ENCODE measurements around the gene PLXNC1.
A peak's percentile ranks its signal among the peaks of the same experiment; 100 is the strongest.

Gene PLXNC1

DNA sequence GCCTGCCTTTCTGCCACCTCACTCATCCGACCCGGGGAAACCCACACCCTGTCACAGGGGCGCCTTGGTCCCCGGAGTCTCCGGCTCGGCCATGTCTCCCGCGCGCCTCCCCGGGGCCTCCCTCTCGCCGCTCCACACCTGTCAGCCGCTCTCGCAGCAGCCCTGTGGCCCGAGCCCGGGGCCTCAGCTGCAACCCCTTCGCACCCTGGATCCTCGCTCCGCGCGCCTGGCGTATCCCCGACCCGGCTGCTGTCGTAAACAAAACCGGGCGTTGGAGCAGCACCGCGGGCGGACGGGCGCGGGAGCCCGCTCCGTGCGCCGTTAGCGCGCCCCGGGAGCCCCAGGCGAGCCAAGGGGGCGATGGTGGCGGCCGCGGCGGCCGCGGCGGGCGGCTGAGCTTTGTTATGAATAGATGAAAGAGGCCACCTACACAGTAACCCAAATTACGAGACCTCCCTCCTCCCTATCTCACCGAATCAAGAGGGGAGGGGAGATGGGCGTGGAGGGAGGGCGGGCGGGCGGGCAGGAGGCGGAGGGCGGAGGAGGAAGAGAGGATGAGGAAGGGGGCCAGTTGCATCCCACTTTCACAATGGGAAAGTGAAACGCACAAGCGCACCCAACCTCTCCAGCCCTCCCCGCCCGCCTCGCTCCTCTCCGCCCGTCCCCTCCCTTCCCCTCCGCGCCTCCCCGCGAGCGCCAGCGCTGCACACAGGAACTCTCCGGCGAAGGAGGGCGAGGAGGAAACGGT, at the start of gene PLXNC1:
Gene PLXNC1, plus strand, starts transcription at position 587 of the 748 bp plus-strand sequence. CDS start 395 bp downstream, outside the sequence.
- peak; percentile 35 to 59 for DNase-seq (ENCODE audit: low read depth in 2 of 2)

DNA sequence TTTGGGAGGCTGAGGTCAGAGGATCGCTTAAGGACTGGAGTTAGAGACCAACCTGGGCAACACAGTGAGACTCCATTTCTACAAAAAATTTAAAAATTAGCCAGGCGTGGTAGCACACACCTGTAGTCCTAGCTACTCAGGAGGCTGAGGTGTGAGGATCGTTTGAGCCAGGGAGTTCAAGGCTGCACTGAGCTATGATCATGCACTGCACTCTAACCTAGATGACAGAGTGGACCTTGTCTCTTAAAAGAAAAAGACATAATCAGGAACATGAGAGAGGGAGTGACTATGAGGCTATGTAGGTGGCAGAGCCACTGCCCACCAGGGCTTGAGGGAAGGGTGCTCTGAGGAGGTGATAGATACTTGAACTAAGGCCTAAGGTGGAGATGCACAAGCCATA, 49.2 kb upstream of the PLXNC1 start:
- DNase-seq (ENCODE audit: low read depth in 2 of 2), result no peak

DNA sequence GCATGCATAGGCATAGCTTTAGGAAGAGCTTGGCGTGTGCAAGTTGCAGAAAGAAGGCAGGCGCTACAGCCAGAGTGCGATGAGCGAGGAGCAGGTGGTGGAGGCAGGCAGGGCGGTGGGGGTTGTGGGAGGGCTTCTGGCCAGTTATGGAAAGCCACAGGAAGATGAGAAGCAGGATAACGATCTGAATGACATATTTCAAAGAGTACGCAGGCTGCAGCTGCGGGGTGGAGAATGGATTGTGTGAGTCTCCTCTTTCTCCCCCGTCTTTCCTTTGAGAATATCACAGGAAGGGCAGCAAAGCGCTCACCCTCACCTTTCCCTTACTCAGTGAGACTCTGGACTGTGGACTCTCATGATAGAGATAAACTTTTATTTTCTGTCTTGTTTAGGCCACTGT, 48.7 kb upstream of the PLXNC1 start:
- no peak for DNase-seq (ENCODE audit: low read depth in 2 of 2)

DNA sequence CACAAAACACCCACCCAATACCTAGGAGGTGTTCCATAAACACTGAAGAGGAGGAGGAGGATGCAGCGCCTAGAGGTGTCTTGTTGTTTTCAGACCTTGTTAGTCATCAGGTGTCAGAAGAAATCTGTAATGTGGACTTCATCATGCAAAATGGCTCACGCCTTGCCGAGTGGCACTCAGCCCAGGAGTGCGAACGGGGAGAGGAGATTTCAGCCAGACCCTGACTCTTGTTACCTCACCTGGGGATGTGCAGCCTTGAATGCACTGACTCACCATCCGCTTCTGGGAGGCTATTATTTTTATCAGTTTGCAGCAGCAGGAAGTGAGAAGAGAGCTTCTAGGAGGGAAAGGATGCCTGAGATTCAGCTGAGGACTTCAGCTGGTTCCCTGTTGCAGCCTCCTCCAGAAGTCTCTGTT, 48.2 kb upstream of the PLXNC1 start:
- no peak for DNase-seq (ENCODE audit: low read depth in 2 of 2)

DNA sequence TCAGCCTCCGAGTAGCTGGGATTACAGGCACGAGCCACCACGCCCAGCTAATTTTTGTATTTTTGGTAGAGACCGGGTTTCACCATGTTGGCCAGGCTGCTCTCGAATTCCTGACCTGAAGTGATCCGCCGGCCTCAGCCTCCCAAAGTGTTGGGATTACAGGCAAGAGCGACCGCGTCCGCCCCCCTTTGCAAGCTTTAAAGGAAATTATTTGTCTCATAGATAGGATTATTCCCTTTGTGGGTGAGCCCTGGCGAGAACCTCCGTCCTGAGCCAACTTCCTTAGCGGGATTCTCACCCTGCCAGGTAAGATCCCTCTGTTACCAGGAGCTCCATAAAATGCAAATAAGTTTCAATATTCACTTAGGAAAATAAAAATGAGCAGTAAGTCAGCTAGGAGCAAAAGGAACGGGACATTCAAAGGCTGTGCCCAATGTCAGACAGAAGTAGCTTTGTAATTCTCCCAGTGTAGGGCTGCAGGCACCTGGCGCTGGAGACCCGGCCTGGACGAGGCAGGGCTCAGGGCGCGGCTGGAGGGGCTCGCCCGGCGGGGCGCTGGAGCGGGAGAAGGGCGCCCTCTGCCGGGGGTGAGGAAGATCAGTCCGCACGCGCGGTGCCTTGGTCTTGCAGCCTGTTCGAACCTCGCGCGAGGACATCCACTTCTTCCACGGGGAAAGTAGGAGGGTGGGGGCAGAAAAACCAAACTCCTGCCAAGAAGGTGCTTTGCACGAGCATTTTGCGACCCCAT, 47.2 kb upstream of the PLXNC1 start:
- peak; percentile 63 to 69 for DNase-seq (ENCODE audit: low read depth in 2 of 2)

DNA sequence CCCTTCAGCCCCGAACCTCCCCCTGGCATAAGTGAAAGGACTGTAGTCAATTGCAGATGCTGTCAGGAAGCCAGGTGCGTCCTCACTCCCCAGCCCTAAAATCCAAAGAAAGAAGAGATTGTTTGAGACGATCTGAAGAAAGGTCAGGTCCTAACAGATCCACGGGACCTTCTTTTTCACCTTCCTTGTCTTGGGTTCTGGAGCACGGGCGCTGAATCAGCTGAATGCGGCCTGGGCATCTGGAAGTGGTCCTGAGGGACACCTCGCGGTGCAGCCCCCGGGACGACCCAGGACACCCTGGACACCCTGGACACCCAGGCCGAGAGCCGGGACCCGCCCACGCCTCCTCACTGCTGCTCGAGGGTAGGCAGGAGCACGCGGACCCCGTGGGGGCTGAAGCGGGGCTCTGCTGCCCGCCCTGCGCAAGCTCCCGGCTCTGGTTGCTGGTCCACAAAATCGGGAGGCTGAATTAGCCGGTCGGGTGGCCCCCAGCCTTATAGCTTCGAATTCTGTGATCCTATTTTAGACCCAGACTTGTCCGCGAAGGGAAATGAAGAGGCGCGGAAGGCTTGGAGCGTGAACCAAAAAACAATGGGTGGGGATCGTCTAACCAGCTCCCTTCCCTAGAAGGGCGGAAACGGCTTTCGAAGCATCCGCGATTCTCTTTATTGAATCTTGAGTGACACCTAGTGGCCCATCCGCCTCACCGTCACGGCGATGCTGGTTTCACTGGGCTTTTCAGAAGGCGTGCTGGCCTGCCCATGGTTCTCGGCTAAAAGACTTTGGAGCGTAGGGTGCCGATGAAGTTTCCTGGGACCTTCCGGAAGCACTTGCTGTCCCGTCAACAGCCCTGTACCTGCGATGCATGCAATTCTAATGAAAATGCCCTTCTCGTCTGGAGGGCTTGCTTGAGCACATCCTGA, 46.4 kb upstream of the PLXNC1 start:
- peak; percentile 76 to 80 for DNase-seq (ENCODE audit: low read depth in 2 of 2)

DNA sequence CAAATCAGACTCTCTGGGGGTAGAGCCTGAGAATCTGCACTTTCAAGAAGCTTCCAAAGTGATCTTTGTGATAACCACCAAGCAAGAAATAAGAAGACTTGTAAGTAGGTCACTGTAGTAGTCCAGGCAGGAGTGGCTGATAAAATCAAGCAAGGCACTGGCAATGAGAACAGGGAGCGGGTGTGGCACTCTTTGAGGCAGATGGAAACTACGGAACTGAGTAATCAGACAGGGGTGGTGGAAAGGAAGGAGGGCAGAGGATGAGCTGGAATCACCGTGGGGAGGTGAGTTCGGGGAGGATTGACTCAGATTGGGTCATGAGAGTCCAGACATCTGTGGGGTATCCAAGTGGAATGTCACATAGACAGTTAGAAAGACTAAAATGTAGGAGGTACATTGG, 44.4 kb upstream of the PLXNC1 start:
- no peak for DNase-seq (ENCODE audit: low read depth in 2 of 2)

DNA sequence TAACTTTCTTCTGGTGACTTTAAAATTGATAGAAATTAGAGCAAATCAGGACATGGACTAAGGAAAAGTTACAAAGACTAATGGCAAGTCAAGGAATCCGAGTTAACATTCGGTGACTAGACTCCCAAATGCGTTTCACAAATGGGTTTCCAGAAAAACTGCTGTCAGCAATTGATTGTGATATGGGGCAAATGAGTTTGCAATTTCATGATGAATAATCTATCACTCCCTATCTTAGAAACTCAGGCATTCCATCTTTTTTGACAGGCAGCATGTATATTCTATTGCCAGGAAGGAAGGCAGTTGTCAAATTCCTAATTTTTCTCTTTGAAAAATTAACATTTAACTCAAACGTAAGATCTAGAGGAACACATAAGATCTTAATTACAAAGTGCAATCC, 40.5 kb upstream of the PLXNC1 start:
- DNase-seq (ENCODE audit: low read depth in 2 of 2), result no peak

DNA sequence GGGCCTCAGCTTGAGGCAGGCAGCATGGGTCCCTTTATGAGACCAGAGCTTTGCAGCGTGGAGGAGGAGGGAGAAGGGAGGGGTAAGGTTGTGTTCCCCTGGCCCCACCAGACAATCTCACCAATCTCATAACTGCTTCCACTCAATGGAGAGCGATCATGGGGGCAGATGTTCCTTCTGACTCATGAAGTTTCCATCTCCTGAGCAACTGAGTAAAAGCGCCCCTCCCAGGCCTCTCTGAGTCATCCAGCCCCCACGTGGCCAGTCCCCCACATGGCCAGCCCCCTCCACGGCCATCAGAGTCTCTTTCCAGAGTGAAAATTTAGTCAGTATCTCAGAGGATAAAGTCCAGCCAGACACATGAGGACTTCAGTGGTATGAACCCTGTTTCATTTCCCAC, 39.2 kb upstream of the PLXNC1 start:
- DNase-seq (ENCODE audit: low read depth in 2 of 2), result peak in 1 of 2 donors; percentile 38

DNA sequence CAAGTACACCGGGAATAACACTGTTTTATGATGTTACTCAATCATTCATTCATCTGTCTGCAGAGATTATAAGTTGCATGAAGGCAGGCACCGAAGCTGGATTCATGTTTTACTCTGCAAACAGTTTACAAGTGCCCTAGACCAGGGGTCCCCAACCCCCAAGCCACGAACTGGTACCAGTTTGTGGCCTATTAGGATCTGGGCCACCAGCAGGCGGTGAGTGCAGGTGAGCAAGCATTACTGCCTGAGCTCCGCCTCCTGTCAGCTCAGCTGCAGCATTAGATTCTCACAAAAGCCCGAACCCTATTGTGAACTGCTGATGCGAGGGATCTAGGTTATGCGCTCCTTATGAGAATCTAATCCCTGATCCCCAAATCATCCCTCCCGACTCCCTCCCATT, 38.1 kb upstream of the PLXNC1 start:
- no peak for DNase-seq (ENCODE audit: low read depth in 2 of 2)

DNA sequence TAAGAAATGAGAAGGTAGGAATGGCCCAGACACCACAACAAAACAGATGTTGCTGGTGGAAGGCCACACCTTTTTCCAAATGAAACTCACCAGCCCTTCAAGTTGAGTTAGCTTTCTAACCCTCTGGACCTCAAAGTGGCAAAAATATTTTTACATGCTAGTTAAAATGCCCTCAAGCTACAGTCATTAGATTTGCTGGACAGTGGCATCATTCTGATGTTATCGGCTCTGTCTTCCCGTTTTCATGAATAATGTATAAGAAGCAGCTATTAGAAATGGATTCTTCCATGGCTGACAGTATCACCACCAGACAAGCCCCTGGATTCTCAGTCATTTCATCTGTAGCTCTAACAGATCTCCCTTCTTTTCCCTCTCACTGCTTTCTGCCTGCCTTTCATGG, 37.1 kb upstream of the PLXNC1 start:
- DNase-seq (ENCODE audit: low read depth in 2 of 2), result no peak

DNA sequence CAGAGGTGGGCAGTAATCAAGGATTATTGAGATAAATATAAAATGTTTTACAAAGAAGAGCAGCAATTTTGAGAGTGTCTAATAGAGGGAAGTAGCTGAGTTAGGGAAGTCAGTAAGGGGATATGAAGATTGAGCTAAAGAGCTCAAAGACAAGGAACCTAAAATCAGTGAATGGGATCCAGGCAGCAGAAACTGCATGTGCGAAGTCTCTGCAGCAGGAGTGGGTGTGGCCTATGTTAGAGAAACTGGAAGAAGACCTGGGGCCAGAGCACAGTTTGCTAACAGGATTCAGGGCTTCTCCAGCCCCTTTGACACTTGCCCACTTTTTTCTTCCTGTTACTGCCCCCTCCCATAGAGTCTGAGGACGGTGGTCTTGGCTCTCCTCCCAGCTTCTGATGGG, 36.3 kb upstream of the PLXNC1 start:
- DNase-seq (ENCODE audit: low read depth in 2 of 2), result no peak

DNA sequence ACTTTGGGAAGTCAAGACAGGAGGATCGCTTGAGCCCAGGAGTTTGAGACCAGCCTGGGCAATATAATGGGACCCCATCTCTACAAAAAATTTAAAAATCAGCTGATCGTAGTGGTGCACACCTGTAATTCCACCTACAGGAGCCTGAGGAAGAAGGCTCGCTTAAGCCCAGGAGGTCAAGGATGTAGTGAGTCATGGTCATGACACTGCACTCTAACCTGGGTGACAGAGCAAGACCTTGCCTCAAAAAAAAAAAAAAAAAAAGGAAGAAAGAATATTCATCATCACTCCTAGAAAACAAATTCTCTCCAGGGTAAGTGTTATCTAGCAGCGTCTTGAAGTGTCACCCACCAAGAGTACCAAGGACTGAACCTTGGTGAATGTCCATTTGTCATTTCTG, 34.2 kb upstream of the PLXNC1 start:
- no peak for DNase-seq (ENCODE audit: low read depth in 2 of 2)

DNA sequence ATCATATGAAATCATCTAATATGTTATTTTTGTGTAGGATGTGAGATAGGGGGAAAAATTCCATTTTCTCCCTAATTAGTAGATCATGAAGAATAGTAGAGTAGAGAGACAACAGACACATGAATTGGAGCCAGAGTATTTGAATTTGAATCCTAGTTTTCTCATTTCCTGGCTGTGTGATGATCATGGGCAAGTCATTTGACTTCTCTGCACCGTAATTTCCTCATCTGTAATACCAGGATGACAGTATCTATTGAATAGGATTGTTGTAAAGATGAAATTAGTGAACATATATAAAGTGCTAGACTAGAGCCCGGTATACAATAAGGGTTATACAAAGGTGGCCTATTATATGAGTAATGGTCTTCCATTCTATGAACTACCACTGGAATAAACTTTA, 32.2 kb upstream of the PLXNC1 start:
- no peak for DNase-seq (ENCODE audit: low read depth in 2 of 2)

DNA sequence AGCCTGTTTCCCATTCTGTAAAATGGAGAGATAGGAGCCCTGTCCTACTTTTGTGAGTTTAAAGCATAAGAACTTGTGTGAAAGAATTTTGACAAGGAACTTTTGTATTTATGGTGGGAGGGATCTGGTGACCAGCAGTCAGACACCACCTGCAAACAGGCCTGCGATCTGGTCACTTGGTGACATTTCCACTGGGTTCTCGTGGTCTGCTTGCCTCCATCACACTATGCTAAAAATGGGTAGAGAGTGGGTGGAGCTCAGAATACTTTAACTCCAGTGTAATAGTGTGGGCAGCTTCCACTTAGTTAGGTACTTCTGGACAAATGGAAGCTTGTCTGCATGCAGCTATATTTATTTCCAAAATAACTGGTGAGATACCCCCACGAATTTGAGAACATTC, 26.5 kb upstream of the PLXNC1 start:
- DNase-seq (ENCODE audit: low read depth in 2 of 2), result no peak

DNA sequence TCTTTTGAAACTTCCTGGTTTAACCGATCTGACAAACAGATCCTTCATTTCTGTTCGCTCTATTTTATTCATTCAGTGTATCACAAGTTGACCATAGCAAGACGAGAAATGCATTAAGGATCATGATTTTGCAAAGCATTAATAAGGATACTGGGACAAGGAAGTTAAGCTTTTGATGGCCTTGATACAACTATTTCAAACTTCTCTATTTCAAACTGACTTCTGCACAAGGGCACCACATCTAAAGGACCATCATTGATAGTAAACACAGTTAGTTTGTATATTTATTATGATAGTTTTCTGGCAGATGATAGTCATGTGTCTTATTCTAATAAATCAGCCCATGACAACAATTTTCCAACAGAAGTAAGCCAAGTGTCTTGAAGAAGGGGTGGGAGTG, 25.8 kb upstream of the PLXNC1 start:
- DNase-seq (ENCODE audit: low read depth in 2 of 2), result no peak

DNA sequence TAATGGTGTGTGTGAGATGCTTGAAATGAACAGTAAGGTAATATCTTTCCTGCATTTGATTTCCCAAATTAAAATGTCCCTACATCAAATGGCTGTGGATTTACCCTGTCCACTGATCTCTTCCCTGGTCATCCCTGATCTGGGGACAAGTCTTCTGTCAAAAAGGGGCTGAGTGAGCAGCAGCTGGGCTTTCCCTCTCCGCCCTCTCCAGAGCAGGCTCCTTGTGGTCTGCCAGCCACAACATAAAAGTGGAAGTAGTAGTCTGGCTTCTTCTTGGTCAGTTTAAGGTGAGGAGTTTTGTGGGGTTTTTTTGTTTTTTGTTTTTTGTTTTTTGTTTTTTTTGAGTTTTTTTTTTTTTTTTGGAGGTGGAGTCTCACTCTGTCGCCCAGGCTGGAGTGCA, 25.2 kb upstream of the PLXNC1 start:
- DNase-seq (ENCODE audit: low read depth in 2 of 2), result no peak

DNA sequence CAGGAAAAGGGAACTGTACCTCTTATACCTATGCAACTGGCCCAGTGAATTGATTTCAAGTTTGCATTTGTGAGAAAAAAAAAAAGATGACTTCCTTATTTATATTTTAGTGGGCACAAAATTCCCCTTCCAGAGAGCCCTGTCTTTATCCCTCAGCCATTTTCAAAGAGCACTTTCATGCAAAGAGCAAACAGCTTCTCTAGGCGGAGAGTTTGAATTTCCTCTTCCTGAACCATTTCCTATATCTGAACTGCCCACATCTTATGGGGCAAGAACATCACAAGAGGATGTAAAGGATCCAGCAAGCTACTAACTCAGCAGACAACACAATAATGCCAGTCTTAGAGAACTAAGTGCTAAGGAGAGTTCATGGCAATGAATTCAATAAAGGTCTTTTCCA, 22.3 kb upstream of the PLXNC1 start:
- DNase-seq (ENCODE audit: low read depth in 2 of 2), result no peak

DNA sequence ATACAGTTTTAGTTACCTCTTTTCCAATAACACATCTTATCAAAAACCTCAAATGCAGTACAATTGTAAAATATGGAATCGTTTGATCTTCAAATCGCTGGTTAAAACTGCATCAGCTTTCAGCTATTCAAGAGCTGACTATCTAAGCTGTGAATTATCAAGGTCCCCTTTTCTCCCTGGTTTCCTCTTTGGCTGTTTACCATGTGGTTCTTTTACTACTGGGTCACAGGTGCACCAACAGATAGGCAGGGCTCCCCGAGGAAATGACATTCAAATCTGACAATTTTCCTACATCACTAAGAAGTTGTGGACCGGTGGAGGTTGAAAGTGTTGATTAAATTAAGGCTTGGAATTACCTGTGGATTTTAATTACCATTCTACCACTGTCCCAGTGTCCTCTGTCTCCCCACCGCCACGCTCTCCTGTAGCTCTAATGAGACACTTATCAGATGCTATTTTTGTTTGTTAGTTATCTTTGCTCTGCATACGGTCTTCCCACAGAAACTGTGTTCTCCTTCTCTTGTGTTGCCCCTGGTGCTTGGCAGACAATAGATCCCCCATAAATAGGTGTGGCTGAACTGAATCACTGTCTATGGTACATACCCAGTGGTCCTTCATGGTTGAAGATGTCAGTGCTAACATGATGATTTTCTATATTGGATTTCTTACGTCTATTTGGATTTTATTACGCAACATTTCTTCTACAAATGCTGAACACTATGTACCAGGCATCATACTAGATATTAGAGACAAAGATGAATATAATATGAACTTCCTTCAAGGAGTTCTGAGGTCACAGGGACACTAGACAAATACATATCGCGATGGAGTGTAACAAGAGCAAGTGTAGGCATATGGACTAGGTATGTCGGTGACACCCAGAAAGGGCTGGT, 20.9 kb upstream of the PLXNC1 start:
- DNase-seq (ENCODE audit: low read depth in 2 of 2), result no peak

DNA sequence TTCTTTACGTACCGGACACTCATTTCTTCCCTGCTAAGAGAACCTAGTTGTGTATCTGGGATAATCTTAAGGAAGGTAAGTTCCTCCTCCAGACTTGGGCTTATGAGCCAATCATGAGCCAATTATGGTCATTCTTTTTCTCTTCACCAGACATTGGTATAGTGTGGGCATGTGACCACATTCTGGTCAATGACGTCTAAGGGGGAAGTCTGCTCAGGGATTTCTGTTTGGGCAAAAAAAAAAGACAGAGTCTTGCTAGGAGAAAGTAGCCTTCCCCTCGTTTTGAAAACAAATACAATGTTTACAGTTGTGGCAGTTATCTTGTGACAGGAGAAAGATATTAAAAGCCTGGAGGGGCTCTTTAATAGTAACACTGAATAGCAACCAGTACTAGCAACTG, 20.1 kb upstream of the PLXNC1 start:
- DNase-seq (ENCODE audit: low read depth in 2 of 2), result no peak

Data from activated CD4-positive, alpha-beta T cell treated with anti-CD3 and anti-CD28 coated beads for 24 hours (primary cell).